PC-9 (cell line): Measurements from ENCODE around the gene SLC39A1. TPM values are rescaled to one million over a fixed set of nuclear protein-coding genes. Genes with fewer than 3 reads are reported as not detected.
"Not testable (repeated sequence)": the region's sequence is repeated elsewhere in the genome, so short reads cannot be mapped to it uniquely, and the experiment has no call there.

Experiments
- Bru-seq: library from RNA; stranded (reverse); fragments of 400-500 nt; gene quantifications from one replicate; lab custom pipeline; 2021; lab: Mats Ljungman, UMichigan
- BruChase-seq, 2 experiments: library from RNA; stranded (reverse); fragments of 400-500 nt; gene quantifications; one replicate each; lab custom pipeline; 2021; lab: Mats Ljungman, UMichigan
- BruUV-seq: library from RNA; stranded (reverse); fragments of 400-500 nt; replicated peaks from 2 replicates; lab custom pipeline; 2021; lab: Mats Ljungman, UMichigan
- CTCF ChIA-PET: fragments of 300-600 bp; sonication (Branson Sonifier 250); formaldehyde crosslinking; loops from one replicate; lab custom pipeline; 2022; ENCODE audit warnings: antibody characterized with exemption; lab: Charles Lee
- POLR2A ChIA-PET: fragments of 300-600 bp; sonication (Branson Sonifier 250); formaldehyde crosslinking; loops from one replicate; lab custom pipeline; 2022; ENCODE audit warnings: antibody characterized with exemption; ENCODE audit not compliant: unreplicated experiment; lab: Charles Lee
- DNase-seq, 2 experiments: peaks; one replicate each; pipeline versions ENCODE4 v3.0.0 to v3.0.0-alpha.2; 2015 to 2022; ENCODE audit warnings: mixed read lengths in 1 of 2
- H2AFZ ChIP-seq: fragments of 200-600 bp; sonication (generic); 2 replicates; pipeline ENCODE4 v1.8.1; 2017; ENCODE audit warnings: antibody characterized with exemption
- H3F3A ChIP-seq: fragments of 200-600 bp; sonication (generic); 2 replicates; pipeline ENCODE4 v1.8.1; 2017; ENCODE audit warnings: antibody characterized with exemption, mild to moderate bottlenecking, low read depth; ENCODE audit not compliant: insufficient read depth
- H3K27ac ChIP-seq: fragments of 200-600 bp; sonication (generic); 2 replicates; pipeline ENCODE4 v1.6.1; 2016; ENCODE audit warnings: mixed run types
- H3K27me3 ChIP-seq: fragments of 200-600 bp; sonication (generic); 2 replicates; pipeline ENCODE4 v1.6.1; 2016; ENCODE audit warnings: low read depth, mixed run types; ENCODE audit not compliant: insufficient read depth
- H3K36me3 ChIP-seq: fragments of 200-600 bp; sonication (generic); 2 replicates; pipeline ENCODE4 v1.6.1; 2016; ENCODE audit warnings: low read depth, mixed run types
- H3K4me1 ChIP-seq: fragments of 200-600 bp; sonication (generic); replicated peaks from 2 replicates; pipeline ENCODE4 v1.6.1; 2016; ENCODE audit warnings: mixed run types; ENCODE audit not compliant: insufficient read depth
- H3K4me2 ChIP-seq: fragments of 200-600 bp; sonication (generic); 2 replicates; pipeline ENCODE4 v1.6.1; 2017; ENCODE audit warnings: mixed run types
- H3K4me3 ChIP-seq: fragments of 200-600 bp; sonication (generic); 2 replicates; pipeline ENCODE4 v1.6.1; 2016; ENCODE audit warnings: mixed run types
- H3K79me2 ChIP-seq: fragments of 200-600 bp; sonication (generic); 2 replicates; pipeline ENCODE4 v1.6.1; 2017; ENCODE audit warnings: low read depth, mixed run types
- H3K9me2 ChIP-seq: fragments of 200-600 bp; sonication (generic); 2 replicates; pipeline ENCODE4 v1.8.1; 2017; ENCODE audit warnings: mild to moderate bottlenecking; ENCODE audit not compliant: insufficient read depth
- H3K9me3 ChIP-seq: fragments of 200-600 bp; sonication (generic); 2 replicates; pipeline ENCODE4 v1.8.1; 2016; ENCODE audit warnings: low read depth; ENCODE audit not compliant: insufficient read depth
- H4K20me1 ChIP-seq: fragments of 200-600 bp; sonication (generic); 2 replicates; pipeline ENCODE4 v1.8.1; 2017; ENCODE audit not compliant: insufficient read depth
- CTCF ChIP-seq: fragments of 200-600 bp; sonication (generic); conservative IDR thresholded peaks from 2 replicates; pipeline ENCODE4 v1.6.1; 2017; ENCODE audit warnings: mixed run types, antibody characterized with exemption, mild to moderate bottlenecking, moderate library complexity
- EZH2 ChIP-seq: fragments of 200-600 bp; sonication (generic); IDR thresholded peaks from 2 replicates; pipeline ENCODE4 v1.8.0; 2017; ENCODE audit warnings: antibody characterized with exemption, low read depth
- intact Hi-C: fragments of 100-400 bp; cut with micrococcal nuclease; formaldehyde crosslinking; loops from one replicate; pipeline ENCODE4 v1.10.0; 2022; ENCODE audit not compliant: unreplicated experiment
- long read RNA-seq: library from polyadenylated mRNA; stranded (forward); transcript quantifications from one replicate; pipeline ENCODE4 v2.0.0, GENCODE V29; 2022
- total RNA-seq: library from RNA; stranded (reverse); gene quantifications from 2 replicates; pipeline ENCODE4 v1.2.3, GENCODE V29; 2021

The SLC39A1 gene
- total RNA-seq = 141 and 164 TPM in 2 replicates
- Bru-seq, nascent RNA = percentile 71 among the genes with signal in this experiment
- percentile 79 among the genes with signal in this experiment for BruChase-seq, experiment 1, labeled RNA remaining after a 2-hour chase
- percentile 89 among the genes with signal in this experiment for BruChase-seq, experiment 2, labeled RNA remaining after a 6-hour chase
- long read RNA-seq, transcript SLC39A1-211 (4 exons, 2,322 nt) = minor isoform, 8 of 138 reads
- long read RNA-seq, transcript SLC39A1-203 (4 exons, 2,398 nt) = minor isoform, 11 of 138 reads
- long read RNA-seq, transcript SLC39A1-204 (3 exons, 2,723 nt) = minor isoform, 13 of 138 reads
- long read RNA-seq, transcript SLC39A1-202 (4 exons, 2,084 nt) = major isoform, 74 of 138 reads
- long read RNA-seq, partial matches to known transcripts = 0 of 138 reads
- long read RNA-seq, other reads (novel, unspliced or antisense) = 32 of 138 reads

GRCh38 chr1:153963030-153963849 lies at the start of gene SLC39A1:
TSS of gene SLC39A1 (minus strand) at chr1:153963537. CDS start at chr1:153962715, 822 bp downstream.
- intact Hi-C loops = loop anchor here (1.0 to 10.0 kb wide), 4 partner anchors 17 to 428 kb away; partner anchors contain the start of genes DENND4B, HAX1, S100A2 and S100A6
- BruUV-seq = TSS peak; percentile 34

GRCh38 chr1:154012543-154012942 lies 49.2 kb upstream of the SLC39A1 start:
- H3K36me3 ChIP-seq, H3K27me3 ChIP-seq, H2AFZ ChIP-seq, H3K79me2 ChIP-seq, H3K9me3 ChIP-seq, H3K4me2 ChIP-seq, H4K20me1 ChIP-seq, H3K27ac ChIP-seq, POLR2A ChIA-PET, H3F3A ChIP-seq, DNase-seq, H3K4me3 ChIP-seq, H3K9me2 ChIP-seq, intact Hi-C loops, CTCF ChIA-PET, BruUV-seq, H3K4me1 ChIP-seq: not testable (repeated sequence)

More at GRCh38 chr1:153963030-153963849, at the start of gene SLC39A1:
- no peak for TF ChIP-seq EZH2
- TF ChIP-seq CTCF = no peak
- ChIA-PET CTCF (interaction anchor here (0.5 to 1.3 kb wide), 2 partner anchors 23 to 284 kb away, joined by 3 to 4 read pairs; partner anchors contain the start of gene RAB13), POLR2A (interaction anchor here (0.5 to 1.1 kb wide), 9 partner anchors 14 to 355 kb away, joined by 3 to 15 read pairs (median 6); partner anchors contain the start of genes JTB, RPS27 and S100A13)
- Histone ChIP-seq H3K27ac (peak within 1 kb of the TSS; percentile 92), H3K36me3 (no peaks in the 10 kb centered on the region), H2AFZ (peak within 1 kb of the TSS; percentile 66), H3F3A (peaks cover 79% of the 10 kb centered on the region), H3K4me2 (peak within 1 kb of the TSS; percentile 98), H3K9me2 (no peaks in the 10 kb centered on the region), H3K9me3 (no peaks in the 10 kb centered on the region), H3K79me2 (peaks cover 48% of the 10 kb centered on the region), H3K27me3 (no peaks in the 10 kb centered on the region), H3K4me3 (peak within 1 kb of the TSS; percentile 91), H3K4me1 (peaks cover 42% of the 10 kb centered on the region), H4K20me1 (no peaks in the 10 kb centered on the region)
- DNase-seq = peak; percentile 91 to 98

GRCh38 chr1:154012129-154012528 lies 48.8 kb upstream of the SLC39A1 start:
- H3K36me3 ChIP-seq = no peaks in the 10 kb centered on the region
- CTCF ChIA-PET = no interaction called here
- intact Hi-C loops = no loop called here
- no peak overlapping the region for H3K27ac ChIP-seq
- H3K79me2 ChIP-seq = no peaks in the 10 kb centered on the region
- no TSS peak for BruUV-seq
- no peak overlapping the region for H2AFZ ChIP-seq
- H3K4me3 ChIP-seq = no peak overlapping the region
- TF ChIP-seq CTCF (no peak), EZH2 (no peak)
- H3K4me2 ChIP-seq = no peak overlapping the region
- no peaks in the 10 kb centered on the region for H4K20me1 ChIP-seq
- H3K4me1 ChIP-seq = no peaks in the 10 kb centered on the region
- POLR2A ChIA-PET = no interaction called here
- DNase-seq = no peak
- H3F3A ChIP-seq = no peaks in the 10 kb centered on the region
- H3K27me3 ChIP-seq = no peaks in the 10 kb centered on the region
- no peaks in the 10 kb centered on the region for H3K9me2 ChIP-seq
- H3K9me3 ChIP-seq = no peaks in the 10 kb centered on the region
